HG03439 (cell line): ENCODE measurements around the gene ESR2.

Experiments
- ATAC-seq: cut with Tn5 transposase; IDR thresholded peaks from one replicate; pipeline ENCODE4 v1.9.1; 2021; ENCODE audit warnings: mild to moderate bottlenecking, moderate library complexity; ENCODE audit not compliant: unreplicated experiment

Gene ESR2

DNA sequence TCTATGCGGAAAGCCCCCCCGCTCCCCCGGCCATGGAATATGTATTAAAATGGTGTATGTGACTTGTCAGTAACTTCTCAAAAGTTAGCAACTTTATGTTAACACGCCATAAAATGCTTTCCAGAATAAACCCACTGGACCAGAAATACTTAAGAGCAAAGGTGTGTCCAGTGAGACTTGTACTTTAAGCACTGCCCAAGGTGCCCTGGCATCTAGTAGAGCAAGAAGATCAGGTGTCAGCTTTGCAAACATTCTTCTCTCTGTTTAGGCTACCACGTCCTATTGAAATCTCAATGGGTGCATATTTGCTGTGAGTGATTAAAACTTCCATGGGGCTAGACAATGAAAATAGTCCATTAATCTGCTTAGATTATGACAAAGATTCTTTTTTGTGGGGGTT, 201.2 kb downstream of the ESR2 start:
- no peak for ATAC-seq

DNA sequence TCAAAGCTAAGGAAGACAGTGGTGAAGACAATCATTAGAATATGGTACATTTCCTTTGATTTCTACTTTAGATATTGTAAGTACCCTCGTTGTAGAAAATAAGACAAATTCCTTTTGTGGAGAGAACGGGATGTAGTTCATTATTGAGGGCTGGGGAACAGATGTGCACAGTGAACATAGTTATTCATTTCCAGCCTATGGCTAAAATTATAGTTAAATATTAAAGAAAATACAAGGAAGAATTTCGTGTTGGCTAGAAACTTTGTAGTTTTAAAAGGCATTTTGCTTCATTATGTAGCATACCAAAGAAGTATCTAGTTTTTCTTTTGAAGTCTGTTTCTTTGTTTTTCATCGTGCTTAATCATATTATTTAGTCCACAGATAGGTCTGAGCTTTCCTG, 201.8 kb downstream of the ESR2 start:
- ATAC-seq, result no peak

DNA sequence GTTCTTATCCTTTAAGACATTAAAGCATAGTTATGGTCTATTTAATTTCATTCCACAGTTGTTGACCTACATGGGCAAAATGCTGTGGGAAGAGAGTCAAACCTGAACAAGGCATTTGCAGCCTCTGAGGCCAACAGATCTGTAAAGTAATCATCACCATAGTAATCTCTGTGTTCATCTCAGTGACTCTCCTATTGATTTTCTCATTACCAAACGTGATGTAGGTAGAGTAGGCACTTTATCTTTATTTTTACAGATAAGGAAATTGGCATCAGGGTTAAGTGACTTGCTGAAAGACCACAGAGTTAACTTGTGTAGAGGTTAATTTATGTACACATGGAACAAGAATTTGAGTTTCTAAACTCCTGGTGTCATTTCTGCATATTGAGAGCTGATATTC, 203.0 kb downstream of the ESR2 start:
- ATAC-seq, result no peak

DNA sequence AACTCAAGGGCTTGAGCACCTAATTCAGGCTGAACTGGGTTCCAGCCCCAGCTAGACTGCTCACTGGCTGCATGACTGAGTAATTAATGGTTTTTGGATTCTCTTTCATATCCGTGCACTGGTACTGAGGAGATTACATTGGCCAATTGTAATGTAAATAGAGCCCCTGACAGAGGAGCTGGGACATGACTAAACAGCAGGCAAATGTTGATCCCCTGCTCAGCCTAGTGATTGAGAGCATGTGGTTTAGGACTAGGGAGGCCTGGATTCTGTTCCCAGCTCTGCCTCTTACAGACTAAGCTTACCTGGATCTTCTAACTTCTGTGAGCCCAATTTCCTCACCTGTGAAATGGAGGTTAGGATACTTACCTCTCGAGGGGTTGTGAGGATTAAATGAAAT, 204.3 kb downstream of the ESR2 start:
- ATAC-seq, result no peak

DNA sequence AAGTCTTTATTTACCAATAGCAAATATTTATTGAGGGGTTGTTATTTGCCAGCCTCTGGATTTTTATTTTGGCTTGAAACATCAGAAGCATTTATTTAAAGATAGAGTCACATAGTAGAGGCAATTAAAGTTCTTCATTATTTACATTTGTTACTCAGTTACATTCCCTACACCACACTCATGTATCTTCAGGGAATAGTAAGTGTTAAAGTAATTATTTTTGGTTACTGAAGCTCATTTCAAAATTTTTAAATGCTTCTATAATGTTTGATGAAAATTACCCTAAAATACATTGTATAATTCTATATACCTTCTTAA, 205.6 kb downstream of the ESR2 start:
- ATAC-seq, result no peak

DNA sequence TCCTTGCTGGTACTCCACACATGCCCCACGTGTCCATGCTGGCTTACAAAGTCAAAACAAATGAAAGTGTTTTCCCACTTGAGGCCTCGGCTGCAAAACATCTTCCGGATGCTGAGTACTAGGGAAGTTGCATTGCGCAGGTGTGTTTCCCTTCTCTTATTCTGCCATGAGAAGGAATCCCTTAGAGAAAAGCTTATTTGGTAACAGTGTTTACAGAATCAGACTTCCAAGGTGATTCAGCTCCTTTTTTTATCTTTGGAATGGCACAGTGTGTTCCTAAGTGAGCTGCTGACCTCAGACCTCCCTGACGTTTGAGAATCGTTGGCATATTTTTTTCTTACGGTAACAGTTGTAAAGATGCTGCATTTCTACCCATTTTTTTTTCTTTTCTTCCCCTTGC, 211.3 kb downstream of the ESR2 start:
- no peak for ATAC-seq

DNA sequence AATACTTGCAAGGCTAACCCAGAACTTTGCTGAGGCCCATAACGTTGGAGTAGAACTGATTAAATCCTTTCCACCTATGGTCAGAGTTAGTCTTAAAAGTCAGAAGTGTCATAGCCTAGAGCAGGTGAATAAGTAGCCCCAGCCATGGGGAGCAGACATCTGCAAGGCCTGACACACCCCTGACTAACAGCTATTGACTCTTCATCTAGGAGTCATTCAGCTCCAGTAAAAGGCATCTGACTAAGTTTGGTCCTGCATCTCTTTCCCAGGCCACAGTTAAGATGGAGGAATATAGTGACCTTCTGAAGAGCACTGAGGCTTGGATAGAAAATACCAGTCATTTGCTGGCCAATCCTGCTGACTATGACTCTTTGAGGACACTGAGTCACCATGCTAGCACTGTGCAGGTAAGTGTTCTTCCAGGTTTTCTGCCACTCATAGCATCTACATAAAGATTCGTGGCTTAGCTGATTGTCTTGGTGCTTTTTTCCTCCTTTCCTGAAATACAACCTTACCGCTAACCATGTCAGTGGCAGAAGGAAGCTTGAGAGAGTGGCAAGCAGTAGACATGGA, 212.9 kb downstream of the ESR2 start:
- ATAC-seq, result no peak

DNA sequence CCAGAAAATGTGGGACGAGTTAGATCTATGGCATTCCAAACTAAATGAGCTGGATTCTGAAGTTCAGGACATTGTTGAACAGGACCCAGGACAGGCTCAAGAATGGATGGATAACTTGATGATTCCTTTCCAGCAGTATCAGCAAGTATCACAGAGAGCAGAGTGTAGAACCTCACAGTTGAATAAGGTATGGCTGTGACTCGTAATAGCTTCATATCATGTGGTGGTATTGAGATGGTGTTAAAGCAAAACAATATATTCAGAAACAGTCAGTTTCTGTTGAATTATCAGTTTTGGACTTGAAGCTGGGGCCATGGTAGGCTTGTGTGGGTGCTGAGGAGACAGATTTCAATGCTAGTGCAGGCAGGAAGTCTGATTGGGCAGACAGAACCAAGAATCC, 213.7 kb downstream of the ESR2 start:
- no peak for ATAC-seq

DNA sequence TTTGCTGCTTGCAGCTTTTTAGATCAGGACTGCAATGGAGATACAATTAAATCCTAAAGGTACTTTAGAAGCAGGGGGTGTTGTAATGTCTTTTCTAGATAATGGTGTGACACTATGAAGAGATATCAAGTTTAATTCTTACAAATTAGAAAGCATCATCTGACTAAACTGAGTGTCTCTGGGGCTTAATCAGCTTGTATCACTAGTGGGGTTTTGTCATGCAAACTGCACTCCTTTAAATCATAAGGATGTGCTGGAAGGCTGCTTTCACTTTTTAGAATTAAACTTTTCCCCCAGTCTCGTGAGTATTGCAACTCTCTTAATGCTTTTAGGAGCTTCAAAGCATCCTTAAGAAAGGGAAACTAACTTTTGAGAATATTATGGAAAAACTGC, 218.6 kb downstream of the ESR2 start:
- no peak for ATAC-seq

GRCh38 chr14:64074961-64075612, 219.1 kb downstream of the ESR2 start:
- ATAC-seq, result no peak

- no peak for ATAC-seq
These were observed 224.4 kb downstream of the ESR2 start for GRCh38 chr14:64069634-64070359.

DNA sequence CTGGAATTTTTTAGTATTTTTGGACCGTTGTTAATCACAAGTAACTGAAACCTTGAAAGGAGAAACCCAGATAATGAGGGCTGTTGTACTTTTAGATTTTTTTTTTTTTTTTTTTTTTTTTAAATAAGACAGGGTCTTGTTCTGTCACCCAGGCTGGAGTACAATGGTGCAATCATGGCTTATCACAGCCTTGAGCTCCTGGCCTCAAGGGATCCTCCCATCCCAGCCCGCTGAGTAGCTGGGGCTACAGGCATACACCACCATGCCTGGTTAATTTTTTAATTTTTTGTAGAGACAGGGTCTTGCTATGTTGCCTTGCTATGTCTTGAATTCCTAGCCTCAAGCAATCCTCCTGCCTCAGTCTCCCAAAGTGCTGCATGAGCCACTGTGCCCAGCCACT, 229.7 kb downstream of the ESR2 start:
- ATAC-seq, result no peak

- no peak for ATAC-seq
These were observed 231.6 kb downstream of the ESR2 start for GRCh38 chr14:64062381-64063115.

- ATAC-seq, result no peak
These were observed 232.5 kb downstream of the ESR2 start for GRCh38 chr14:64061706-64062105.

GRCh38 chr14:64061115-64061514, 233.1 kb downstream of the ESR2 start:
- no peak for ATAC-seq

DNA sequence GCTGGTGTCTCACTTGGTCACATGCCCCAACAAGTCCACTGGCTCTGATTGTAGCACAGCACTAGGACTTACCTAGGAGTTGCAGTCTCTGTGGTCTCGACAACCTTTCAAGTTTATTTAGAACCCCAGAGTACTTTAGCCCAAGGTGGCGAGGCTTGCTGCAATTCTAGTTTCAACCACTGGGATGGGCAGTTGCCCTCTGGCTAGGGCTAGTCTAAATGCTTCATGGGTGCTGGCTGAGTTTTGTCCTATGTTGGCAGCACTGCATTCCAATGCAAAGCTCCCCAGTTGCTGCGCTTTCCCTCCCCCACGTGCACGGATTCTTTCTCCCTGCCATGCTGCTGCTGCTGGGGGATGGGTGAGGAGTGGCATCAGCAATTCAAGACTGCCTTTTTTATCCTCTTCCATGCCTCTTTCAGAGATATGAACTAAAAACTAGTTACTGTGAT, 233.5 kb downstream of the ESR2 start:
- no peak for ATAC-seq

- ATAC-seq, result no peak
These were observed 234.0 kb downstream of the ESR2 start for GRCh38 chr14:64060199-64060545.

DNA sequence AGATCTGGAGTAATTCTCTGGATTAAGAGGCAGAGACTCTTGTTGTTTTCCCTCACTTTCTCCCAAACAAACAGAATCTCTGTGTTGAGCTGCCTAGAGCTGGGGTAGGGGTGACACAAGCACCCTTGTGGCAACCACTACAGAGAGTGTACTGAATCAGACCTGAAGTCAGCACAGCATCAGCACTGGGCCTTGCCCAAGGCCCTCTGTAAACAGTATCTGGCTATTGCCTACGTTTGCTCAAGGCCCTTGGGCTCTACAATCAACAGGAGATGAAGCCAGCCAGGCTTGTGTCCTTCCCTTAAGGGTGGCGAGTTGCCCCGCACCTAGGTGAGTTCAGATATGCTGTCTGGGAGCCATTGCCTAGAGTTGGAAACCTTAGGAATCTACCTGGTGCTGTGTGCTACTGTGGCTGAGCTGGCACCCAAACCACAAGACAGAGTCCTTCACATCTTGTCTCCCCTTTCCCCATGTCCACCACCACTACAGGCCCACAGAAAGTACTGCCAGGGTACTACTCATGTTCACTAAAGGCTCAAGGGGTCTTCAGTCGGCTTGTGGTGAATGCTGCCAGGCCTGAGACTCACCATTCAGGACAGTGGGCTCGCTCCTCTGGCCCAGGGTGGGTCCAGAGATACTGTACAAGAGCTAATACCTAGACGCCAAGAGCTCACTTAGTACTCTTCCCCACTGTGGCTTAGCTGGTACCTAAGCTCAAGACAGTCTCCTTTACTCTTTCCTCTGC, 234.5 kb downstream of the ESR2 start:
- no peak for ATAC-seq

DNA sequence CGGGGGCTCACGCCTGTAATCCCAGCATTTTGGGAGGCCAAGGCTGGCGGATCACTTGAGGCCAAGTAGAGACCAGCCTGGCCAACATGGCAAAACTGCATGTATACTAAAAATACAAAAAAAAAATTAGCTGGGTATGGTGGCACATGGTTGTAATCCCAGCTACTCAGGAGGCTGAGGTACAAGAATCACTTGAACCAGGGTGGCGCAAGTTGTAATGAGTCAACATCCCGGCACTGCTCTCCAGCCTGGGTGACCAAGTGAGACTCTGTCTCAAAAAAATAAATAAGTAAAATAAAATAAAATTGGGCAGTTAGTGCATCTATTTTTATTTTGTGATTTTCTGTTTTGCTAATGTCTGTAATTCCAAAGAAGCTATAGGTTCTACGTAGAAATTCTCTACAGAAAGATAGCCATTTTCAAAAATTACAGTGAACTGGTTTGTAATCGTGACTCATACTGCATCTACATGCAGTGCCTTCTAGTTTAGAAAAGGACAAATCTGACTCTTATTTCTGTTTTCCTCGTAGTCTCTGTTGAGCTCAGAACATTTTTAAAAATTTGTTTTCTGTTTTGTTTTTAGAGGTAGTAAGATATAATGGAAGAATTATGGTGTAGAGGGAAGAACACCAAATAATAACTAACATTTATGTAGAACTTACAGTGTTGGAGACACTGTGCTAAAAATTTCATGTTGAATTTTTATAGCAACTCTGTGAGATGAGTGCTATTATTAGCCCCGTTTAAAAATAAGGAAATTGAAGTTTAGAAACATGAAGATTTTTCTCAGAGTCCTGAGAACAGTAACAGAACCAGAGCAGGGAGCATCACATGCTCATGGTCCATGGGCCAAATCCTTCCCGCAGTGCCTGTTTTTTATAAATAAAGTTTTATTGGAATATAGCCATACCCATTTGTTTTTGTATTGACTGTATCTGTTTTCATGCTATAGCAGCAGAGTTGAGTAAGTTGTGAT, 240.2 kb downstream of the ESR2 start:
- ATAC-seq, result no peak
